HK-2 (cell line): Measurements from ENCODE around the gene COG7.

Source experiments
- DNase-seq: peaks from one replicate; pipeline ENCODE4 v3.0.0-alpha.2; 2018; ENCODE audit not compliant: unreplicated experiment

Gene COG7

GRCh38 chr16:23359092-23359760 lies 93.8 kb downstream of the COG7 start:
- no peak for DNase-seq

GRCh38 chr16:23357761-23358290 lies 95.2 kb downstream of the COG7 start:
- DNase-seq, result no peak

- no peak for DNase-seq
Observed at GRCh38 chr16:23356941-23357340, 96.0 kb downstream of the COG7 start.

- no peak for DNase-seq
Observed at GRCh38 chr16:23355106-23355670, 97.8 kb downstream of the COG7 start.

- DNase-seq, result no peak
Observed at GRCh38 chr16:23354246-23354645, 98.7 kb downstream of the COG7 start.

GRCh38 chr16:23353440-23353839 lies 99.5 kb downstream of the COG7 start:
- no peak for DNase-seq

GRCh38 chr16:23351360-23351759 lies 101.6 kb downstream of the COG7 start:
- no peak for DNase-seq

- DNase-seq, result no peak
Observed at GRCh38 chr16:23348579-23349469, 104.2 kb downstream of the COG7 start.

GRCh38 chr16:23345237-23345636 lies 107.8 kb downstream of the COG7 start:
- no peak for DNase-seq

GRCh38 chr16:23343643-23344612 lies 109.1 kb downstream of the COG7 start:
- DNase-seq, result no peak

GRCh38 chr16:23342083-23342640 lies 110.8 kb downstream of the COG7 start:
- DNase-seq, result no peak

- DNase-seq, result no peak
Observed at GRCh38 chr16:23339787-23340186, 113.2 kb downstream of the COG7 start.
